Urinary bladder (tissue), 4 donors: Measurements from ENCODE around the gene IAPP. TPM values are rescaled to one million over a fixed set of nuclear protein-coding genes. Genes with fewer than 3 reads are reported as not detected.
"Not testable (repeated sequence)": the region's sequence is repeated elsewhere in the genome, so short reads cannot be mapped to it uniquely, and the experiment has no call there.

Experiments used
- DNase-seq: peaks from one replicate; pipeline ENCODE4 v3.0.0-alpha.2; 2015; ENCODE audit errors: extremely low spot score
- H3K27ac ChIP-seq: one replicate; pipeline ENCODE4 v1.5.1; 2013; ENCODE audit warnings: low read depth, mild to moderate bottlenecking, moderate library complexity
- H3K36me3 ChIP-seq: one replicate; pipeline ENCODE4 v1.6.1; 2013; ENCODE audit warnings: mild to moderate bottlenecking, moderate library complexity; ENCODE audit not compliant: insufficient read depth
- H3K4me1 ChIP-seq: one replicate; pipeline ENCODE4 v1.6.1; 2013; ENCODE audit warnings: mild to moderate bottlenecking, moderate library complexity; ENCODE audit not compliant: insufficient read depth
- H3K4me3 ChIP-seq: one replicate; pipeline ENCODE4 v1.5.1; 2013; ENCODE audit warnings: low read depth, low read length
- WGBS: extraction: QIAGEN DNeasy Blood & Tissue Kit; methylation state at CpG from one replicate; pipeline ENCODE4 v1.1.7; 2013; 5-methylcytosine and 5-hydroxymethylcytosine counted together
- polyA plus RNA-seq: library from polyadenylated mRNA; stranded (reverse); fragments of 200-250 nt; gene quantifications from one replicate; pipeline ENCODE4 v1.2.3, GENCODE V29; 2013
- total RNA-seq: library from RNA; depleted of rRNA; stranded (reverse); fragments of >200 nt; gene quantifications from one replicate; pipeline ENCODE4 v1.2.3, GENCODE V29; 2014
- donor health status: healthy with polysubstance abuse.
- donor health status: healthy.

IAPP gene
- total and polyA plus RNA-seq, 2 donors, result not detected

DNA sequence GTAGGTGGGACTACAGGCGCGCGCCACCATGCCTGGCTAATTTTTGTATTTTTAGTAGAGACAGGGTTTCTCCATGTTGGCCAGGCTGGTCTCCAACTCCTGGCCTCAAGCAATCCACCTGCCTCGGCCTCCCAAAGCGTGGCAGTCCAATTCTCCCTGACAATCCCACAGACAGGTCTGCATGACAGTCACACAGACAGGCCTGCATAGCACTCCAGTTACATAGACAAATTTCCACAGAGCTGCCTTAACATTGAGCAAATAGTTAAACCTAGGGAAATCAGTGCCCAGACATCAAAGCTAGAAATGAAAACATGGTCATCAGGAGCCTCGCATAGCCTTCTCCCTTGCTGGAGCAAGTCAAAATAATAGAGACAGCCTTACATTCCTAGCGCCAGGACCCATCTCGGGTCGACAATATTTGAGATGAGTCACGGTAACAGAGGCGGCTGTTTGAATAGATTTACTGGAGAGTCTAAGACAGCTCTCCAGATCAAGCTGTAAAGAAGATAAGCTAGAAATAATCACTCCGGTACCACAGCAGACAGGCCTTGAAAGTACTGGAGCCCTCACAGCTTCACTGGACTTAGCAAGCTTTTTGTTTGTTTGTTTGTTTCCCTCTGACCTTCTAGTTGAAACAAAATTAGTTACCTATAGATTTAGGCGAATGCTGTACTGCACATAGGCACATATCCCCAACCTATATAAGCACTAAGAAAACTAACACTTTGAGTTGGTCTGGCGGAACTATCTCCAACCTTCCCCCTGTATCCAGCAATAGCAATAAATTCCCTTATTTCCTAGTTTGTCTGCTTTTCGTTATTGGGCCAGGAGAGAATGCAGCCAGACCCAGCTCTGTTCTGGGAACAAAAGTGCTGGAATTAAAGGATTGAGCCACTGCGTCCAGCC, 40.9 kb downstream of the IAPP start:
- H3K4me3 ChIP-seq, result no peak overlapping the region
- no peaks in the 10 kb centered on the region for H3K4me1 ChIP-seq
- no peaks in the 10 kb centered on the region for H3K36me3 ChIP-seq
- 67% methylated on average over 16 of the region's 16 CpGs for WGBS
- H3K27ac ChIP-seq, result no peak overlapping the region
- no peak for DNase-seq

DNA sequence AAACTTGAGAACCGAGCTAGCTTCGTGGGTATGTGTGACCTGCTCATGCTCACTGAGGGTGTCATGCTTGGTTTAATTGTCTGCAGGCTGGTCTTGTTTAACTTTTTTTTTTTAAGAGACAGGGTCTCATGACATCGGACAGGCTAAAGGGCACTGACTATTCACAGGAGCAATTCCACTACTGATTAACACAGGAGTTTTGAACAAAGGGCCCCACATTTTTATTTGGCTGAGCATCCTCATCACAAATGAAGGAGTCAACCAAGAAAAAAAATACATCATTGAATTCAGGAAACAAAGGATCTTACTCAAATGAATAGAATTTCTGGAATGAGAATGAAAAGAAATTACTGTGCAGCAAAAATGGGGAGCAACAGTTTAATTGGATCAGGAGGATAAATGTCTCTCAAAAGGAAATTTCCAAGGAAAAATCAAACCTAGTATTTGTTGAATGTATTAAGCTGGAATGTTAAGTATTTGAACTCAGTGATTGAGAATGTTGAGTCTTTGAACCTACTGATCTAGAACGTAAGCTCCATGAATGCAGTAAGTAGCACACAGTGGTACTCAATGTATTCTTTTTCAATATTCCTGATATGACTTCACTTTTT, 43.9 kb downstream of the IAPP start:
- Histone ChIP-seq H3K27ac (no peak overlapping the region), H3K4me3 (no peak overlapping the region), H3K36me3 (no peaks in the 10 kb centered on the region), H3K4me1 (no peaks in the 10 kb centered on the region)
- DNase-seq, result no peak
- WGBS, result 45% methylated on average over 4 of the region's 4 CpGs

DNA sequence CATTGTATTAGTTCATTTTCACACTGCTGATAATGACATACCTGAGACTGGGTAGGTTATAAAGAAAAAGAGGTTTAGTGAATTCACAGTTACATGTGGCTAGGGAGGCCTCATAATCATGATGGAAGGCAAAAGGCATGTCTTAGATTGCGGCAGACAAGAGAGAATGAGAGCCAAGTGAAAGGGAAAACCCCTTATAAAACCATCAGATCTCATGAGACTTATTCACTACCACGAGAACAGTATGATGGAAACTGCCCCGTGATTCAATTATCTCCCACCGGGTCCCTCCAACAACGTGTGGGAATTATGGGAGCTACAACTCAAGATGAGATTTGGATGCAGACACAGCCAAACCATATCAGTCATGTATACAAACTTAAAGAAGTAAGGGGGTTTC, 45.7 kb downstream of the IAPP start:
- H3K36me3 ChIP-seq, H3K27ac ChIP-seq, DNase-seq, H3K4me1 ChIP-seq, H3K4me3 ChIP-seq: not testable (repeated sequence)
- 74% methylated on average over 5 of the region's 5 CpGs for WGBS

DNA sequence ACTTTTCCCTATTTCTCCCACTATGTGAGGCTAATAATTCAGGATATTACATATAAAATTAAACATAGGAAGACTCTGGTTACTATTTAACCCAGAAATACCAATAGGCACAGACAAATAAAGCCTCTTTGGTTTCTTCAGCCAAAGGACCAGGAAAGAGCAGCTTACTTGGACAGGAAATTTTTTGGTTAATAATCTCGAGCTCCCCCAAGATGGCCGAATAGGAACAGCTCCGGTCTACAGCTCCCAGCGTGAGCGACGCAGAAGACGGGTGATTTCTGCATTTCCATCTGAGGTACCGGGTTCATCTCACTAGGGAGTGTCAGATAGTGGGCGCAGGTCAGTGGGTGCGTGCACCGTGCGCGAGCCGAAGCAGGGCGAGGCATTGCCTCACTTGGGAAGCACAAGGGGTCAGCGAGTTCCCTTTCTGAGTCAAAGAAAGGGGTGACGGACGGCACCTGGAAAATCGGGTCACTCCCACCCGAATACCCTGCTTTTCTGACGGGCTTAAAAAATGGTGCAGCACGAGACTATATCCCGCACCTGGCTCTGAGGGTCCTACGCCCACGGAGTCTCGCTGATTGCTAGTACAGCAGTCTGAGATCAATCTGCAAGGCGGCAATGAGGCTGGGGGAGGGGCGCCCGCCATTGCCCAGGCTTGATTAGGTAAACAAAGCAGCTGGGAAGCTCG, 46.5 kb downstream of the IAPP start:
- not testable (repeated sequence) for H3K4me1 ChIP-seq, H3K36me3 ChIP-seq, H3K4me3 ChIP-seq, H3K27ac ChIP-seq, DNase-seq
- 89% methylated on average over 30 of the region's 30 CpGs for WGBS

DNA sequence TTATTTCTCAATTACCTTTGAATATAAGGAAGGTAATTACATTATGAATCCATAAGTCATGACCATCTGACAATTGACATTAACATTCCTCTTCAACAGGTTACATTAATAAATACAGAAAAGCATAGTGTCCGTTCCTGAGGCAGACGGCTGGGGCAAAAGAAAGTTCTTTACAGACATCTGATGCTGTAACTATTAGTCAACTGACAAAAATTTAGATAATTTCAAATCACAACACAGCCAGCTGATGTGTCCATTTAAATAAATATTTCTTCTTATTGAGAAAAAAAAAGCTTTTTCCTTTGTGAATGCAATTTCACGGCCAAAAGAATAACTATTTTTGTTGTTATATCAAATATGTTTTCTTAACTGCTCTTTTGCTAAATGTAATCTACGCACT, 55.5 kb downstream of the IAPP start:
- Histone ChIP-seq H3K4me1 (no peaks in the 10 kb centered on the region), H3K36me3 (no peaks in the 10 kb centered on the region), H3K27ac (no peak overlapping the region), H3K4me3 (no peak overlapping the region)
- WGBS, result 73% methylated on average over 4 of the region's 4 CpGs
- DNase-seq, result no peak

Other genes with a start within 250 kb of the IAPP start
- gene SLCO1B1, start 241.7 kb upstream of the IAPP start, total RNA-seq, result not detected
- 0.05 TPM for gene SLCO1B1, start 241.7 kb upstream of the IAPP start, polyA plus RNA-seq
- gene SLCO1A2, start 38.0 kb upstream of the IAPP start, total RNA-seq, result not detected
- not detected for gene SLCO1A2, start 38.0 kb upstream of the IAPP start, polyA plus RNA-seq
- gene PYROXD1, start 64.8 kb downstream of the IAPP start, total RNA-seq, result 28.8 TPM
- 12.4 TPM for gene PYROXD1, start 64.8 kb downstream of the IAPP start, polyA plus RNA-seq
- gene RECQL, start 128.7 kb downstream of the IAPP start, total RNA-seq, result 77.3 TPM
- gene RECQL, start 128.7 kb downstream of the IAPP start, polyA plus RNA-seq, result 30.1 TPM
- 80.0 TPM for gene GOLT1B, start 128.9 kb downstream of the IAPP start, total RNA-seq
- gene GOLT1B, start 128.9 kb downstream of the IAPP start, polyA plus RNA-seq, result 37.9 TPM
- 0.95 TPM for gene SPX, start 153.4 kb downstream of the IAPP start, total RNA-seq
- 0.33 TPM for gene SPX, start 153.4 kb downstream of the IAPP start, polyA plus RNA-seq
- not detected for gene GYS2, start 231.9 kb downstream of the IAPP start, total RNA-seq
- 0.04 TPM for gene GYS2, start 231.9 kb downstream of the IAPP start, polyA plus RNA-seq